Measurements from ENCODE around the gene APOBR.

GRCh38 chr16:28540346-28540745, 45.9 kb downstream of the APOBR start:
- TF ChIP-seq KLF10 (CRISPR knock-in tag; IDR thresholded peaks at IDR 0.05): no peak
- TF ChIP-seq ZNF282 (CRISPR knock-in tag; IDR thresholded peaks at IDR 0.05): no peak
- TF ChIP-seq SMARCE1 (IDR thresholded peaks at IDR 0.05): no peak
- TF ChIP-seq POLR2A (conservative IDR thresholded peaks at IDR 0.05): no peak
- no peak for TF ChIP-seq ZBTB49 (CRISPR knock-in tag; IDR thresholded peaks at IDR 0.05; ENCODE audit: borderline replicate concordance)
- no peak for TF ChIP-seq CREB1 (IDR thresholded peaks at IDR 0.05)
- no peak for TF ChIP-seq CREB1 (CRISPR knock-in tag; IDR thresholded peaks at IDR 0.05)
- no peak for TF ChIP-seq ZBED1 (IDR thresholded peaks at IDR 0.05)
- TF ChIP-seq CTCF (IDR thresholded peaks at IDR 0.05 in 2 of 3, conservative IDR thresholded peaks at IDR 0.05 in 1 of 3; ENCODE audit: insufficient read depth in 2 of 3, low read depth in 1 of 3, low read length in 3 of 3): no peak
- no peak for TF ChIP-seq HMGXB4 (CRISPR knock-in tag; IDR thresholded peaks at IDR 0.05)
- TF ChIP-seq RBM22 (IDR thresholded peaks at IDR 0.05; ENCODE audit: low read depth, low read length, poor library complexity, severe bottlenecking): no peak
- TF ChIP-seq MYC (IDR thresholded peaks at IDR 0.05; ENCODE audit: low read depth, low read length): no peak
- no peak for TF ChIP-seq MYC (CRISPR knock-in tag; IDR thresholded peaks at IDR 0.05; ENCODE audit: borderline replicate concordance, low read depth)
